Medulla oblongata (tissue), 1 donor: ENCODE data around the gene INSYN2A.

Experiments
- DNase-seq: peaks from one replicate; pipeline ENCODE4 v3.0.0-alpha.2; 2015; ENCODE audit errors: extremely low spot score

The INSYN2A gene, protein sequence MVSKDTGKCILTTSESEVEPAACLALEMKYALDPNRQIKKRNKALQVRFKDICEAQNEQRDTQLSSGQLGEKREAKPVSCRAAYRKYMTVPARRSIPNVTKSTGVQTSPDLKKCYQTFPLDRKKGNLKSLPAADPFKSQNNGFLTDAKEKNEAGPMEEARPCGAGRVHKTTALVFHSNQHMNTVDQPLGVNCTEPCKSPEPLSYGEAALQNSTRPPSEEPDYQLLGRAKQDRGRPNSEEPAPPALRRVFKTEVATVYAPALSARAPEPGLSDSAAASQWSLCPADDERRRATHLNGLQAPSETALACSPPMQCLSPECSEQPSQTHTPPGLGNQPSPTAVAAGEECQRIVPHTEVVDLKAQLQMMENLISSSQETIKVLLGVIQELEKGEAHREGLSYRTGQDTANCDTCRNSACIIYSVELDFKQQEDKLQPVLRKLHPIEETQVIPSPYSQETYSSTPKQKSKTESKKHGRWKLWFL

DNA sequence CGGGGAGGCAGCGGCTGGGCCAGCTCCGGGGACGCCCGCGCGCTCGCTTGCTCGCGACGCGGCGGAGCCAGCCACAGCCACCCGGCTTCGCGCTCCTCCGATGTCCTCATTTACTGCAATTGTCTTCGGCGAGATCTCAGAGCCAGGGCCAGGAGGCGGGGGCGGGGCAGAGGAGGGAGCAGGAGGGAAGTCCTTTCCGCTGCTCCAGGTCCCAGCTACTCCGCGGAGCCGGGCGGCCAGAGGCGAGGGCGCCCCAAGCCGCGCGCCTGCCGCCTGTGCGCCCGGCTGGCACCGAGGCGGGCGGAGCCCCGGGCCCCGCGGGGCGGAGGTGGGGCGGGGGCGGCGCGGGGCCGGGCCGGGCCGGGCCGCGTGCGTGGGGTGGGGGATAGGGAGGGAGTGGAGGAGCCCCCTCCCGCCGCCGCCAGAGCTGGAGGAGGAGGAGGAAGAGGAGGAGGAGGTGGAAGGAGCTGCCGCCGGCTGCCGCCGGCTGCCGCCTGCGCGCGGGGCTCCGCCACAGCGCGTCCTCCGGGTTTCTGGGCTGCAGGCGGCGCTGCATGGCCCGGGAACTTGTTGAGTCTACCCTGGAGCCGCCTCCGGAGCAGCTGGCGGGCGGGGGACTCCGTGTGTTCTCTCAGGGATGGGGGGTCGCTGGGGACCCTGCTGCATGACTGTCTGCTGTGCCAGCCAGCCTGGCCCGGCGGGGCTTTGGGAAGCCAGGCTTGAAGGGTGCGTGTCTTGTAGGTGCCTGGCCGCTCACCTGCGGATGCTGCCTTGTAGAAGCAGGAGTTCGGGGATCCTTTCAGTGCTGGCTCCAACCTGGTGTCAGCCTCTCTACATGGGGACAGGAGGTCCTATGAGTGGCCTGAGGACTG, at the start of gene INSYN2A:
Gene INSYN2A, minus strand, starts transcription at position 310 of the 872 bp plus-strand sequence. CDS start 20,196 bp downstream, outside the sequence.
- DNase-seq = peak; percentile 27

DNA sequence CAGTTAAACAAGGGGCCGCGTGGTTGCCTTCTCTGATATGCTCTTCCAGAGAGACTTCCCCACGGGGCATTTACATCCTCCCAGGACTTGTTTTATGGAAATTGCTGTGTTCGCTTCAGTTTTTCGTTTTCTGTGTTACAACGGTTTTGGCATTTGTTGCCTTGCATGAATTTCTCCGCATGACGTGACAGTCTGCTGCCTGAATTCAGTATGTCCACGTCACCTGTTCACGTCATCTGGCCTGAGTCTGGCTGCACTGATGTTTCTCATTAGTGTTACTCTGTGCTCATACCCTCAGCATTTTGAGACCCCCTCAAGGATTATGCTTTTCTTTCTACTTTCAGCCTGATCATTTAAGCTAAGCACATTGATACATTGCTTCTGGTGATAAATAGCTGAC, 49.1 kb upstream of the INSYN2A start:
- no peak for DNase-seq

GRCh38 chr10:127243490-127244272, 47.3 kb upstream of the INSYN2A start:
- peak; percentile 48 for DNase-seq

DNA sequence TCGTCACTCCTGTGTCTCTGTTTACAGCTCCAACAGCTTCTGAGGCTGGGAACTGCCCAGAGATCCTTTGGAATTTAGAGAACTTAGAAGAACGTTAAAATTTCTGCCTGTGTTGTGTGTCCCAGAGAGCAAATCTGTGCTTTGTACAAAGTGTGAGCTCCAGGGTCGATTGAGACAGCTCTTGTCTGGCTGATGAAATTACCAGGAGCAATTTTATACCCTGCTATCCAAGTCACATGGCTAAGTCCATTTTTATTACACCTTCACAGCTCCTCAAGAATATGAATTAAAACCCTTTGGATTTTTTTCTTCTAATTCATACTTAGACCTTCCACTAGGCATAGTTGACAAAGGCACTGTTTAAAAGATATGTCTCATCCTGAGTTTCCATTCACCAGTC, 46.5 kb upstream of the INSYN2A start:
- DNase-seq = no peak

DNA sequence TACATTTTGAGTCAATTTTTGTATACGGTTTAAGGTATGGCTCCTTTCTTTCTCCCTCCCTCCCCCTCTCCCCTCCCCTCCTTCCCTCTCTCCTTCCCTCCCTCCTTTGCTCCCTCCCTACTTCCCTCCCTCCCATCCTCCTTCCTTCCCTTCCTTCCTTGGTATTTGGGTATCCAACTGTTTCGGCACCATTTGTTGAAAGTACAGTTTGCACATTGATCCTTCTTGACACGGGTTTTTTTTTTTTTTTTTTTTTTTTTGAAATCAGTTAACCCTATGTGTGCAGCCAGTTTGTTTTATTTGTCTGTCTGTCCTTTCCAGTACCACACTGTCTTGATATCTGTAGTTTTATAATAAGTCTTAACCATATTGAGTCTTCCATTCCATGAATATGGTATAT, 39.9 kb upstream of the INSYN2A start:
- DNase-seq = no peak

DNA sequence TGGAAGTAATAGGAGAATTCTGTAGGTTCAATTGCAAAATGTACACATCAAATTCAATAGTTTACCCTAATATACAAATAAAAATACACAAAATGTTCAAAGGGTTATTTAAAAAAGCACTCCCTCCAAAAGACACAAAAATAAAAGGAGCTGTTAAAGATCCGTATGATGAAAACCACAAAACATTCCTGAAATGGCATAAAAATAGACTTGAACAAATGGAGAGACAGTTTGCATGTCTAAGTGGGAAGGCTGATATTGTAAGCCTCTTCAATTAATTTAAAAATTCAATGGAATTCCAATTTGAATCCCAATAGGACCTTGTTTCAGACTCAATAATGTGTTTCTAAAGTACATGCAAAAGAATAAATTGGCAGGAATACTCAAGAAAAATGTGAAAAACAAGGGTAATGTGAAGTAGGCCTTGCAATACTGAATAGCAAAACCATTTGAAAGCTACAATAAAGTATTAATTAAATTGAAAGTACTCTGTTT, 38.0 kb upstream of the INSYN2A start:
- DNase-seq = no peak

- peak; percentile 13 for DNase-seq
These were observed 31.9 kb upstream of the INSYN2A start for GRCh38 chr10:127228195-127228787.

DNA sequence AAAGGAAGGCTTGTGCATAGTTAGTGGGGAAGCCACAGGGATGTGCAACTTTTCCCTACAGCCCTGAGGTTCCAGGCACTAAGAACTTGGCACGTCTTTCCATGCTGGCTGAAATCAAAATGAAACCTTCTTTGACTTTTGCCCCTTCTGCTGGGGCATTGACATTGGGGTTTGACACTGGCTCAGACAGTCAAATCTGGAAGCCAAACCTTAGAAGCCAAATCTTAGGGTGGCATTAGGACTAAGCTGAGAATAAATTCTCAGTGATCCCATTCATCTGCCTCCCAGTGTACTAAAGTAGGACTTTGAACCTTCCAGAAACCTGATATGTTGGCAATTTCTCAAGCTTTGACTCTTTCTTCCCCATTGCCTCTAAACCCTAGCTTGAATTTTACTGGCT, 31.3 kb upstream of the INSYN2A start:
- no peak for DNase-seq

GRCh38 chr10:127227027-127227426, 30.6 kb upstream of the INSYN2A start:
- no peak for DNase-seq

GRCh38 chr10:127221281-127221680, 24.9 kb upstream of the INSYN2A start:
- no peak for DNase-seq

GRCh38 chr10:127218658-127219057, 22.3 kb upstream of the INSYN2A start:
- DNase-seq = no peak

DNA sequence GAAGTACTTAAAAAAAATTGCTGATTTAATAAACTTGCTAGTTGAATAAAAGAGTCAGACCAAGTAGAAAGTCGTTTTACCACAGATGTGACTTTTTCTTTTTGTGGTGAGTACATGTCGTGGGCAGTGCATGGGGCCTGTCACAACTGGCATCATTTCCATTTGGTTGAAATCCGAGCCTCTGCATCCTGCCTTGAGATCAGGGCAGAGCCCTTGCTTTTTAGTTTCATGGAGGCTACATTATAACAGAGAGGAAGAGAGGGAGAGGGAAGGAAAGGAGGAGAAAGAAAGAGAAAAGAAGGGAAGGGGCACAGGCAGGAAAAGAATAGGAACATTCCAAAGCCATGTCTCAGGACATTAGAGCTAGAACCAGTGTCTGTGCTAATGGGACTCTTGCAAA, 20.4 kb upstream of the INSYN2A start:
- no peak for DNase-seq

DNA sequence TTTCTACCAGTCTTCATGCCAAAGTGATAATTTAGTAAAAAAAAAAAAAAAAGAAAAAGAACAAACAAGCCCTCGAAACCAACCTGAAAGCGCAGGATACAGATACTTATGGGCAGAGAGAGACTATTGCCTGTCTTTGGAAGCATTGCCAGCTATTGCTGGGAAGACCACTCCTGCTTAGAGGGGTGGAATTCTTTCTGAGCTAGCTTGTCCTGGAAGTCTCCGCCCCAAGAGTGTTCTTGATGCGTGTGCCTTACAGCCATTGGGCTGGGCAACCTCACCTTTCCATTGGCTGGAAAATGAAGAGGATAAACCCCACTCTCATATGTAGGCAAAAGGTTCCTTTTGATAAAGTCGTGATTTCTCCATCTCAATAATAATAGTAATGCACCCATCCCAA, 19.9 kb upstream of the INSYN2A start:
- no peak for DNase-seq

- DNase-seq = no peak
These were observed 19.5 kb upstream of the INSYN2A start for GRCh38 chr10:127215866-127216265.

GRCh38 chr10:127210936-127211466, 14.6 kb upstream of the INSYN2A start:
- DNase-seq = peak; percentile 19

GRCh38 chr10:127207081-127207480, 10.7 kb upstream of the INSYN2A start:
- no peak for DNase-seq

DNA sequence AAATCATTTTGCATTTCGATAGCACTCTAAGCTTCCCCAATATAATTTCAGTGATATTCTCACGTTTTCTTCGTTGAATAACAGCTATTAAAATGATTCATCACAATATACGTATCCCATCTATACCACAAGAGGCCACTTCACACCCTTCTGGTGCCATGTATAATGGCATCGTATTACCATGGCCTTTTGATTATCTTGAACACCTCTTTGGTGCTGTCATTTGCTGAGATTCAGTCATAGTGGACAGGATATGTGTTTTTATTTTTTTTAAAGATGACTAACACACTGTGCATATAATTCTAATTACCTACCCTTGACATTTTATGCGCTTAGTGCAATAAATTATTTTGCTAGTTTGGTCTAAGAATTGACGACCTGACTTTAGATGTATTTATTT, 6.7 kb upstream of the INSYN2A start:
- DNase-seq = no peak

DNA sequence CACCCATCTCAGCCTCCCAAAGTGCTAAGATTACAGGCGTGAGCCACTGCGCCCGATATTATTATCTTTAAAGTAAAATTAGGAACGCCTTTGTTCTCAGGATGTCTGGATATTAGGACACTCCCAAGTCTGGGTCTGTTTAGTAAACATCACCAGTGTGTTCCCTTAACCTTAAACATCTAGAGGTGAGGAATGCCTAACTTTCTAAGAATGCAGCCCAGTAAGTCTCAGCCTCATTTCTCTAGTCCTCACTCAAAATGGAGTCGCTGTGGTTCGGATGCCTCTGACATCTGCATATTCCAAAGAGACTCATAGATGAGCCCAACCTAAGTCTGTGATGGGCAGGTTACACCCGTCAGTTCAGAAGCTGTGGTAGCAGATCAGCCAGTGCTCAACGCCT, 4.3 kb upstream of the INSYN2A start:
- no peak for DNase-seq

- DNase-seq = no peak
These were observed 2.3 kb upstream of the INSYN2A start for GRCh38 chr10:127198721-127199120.

DNA sequence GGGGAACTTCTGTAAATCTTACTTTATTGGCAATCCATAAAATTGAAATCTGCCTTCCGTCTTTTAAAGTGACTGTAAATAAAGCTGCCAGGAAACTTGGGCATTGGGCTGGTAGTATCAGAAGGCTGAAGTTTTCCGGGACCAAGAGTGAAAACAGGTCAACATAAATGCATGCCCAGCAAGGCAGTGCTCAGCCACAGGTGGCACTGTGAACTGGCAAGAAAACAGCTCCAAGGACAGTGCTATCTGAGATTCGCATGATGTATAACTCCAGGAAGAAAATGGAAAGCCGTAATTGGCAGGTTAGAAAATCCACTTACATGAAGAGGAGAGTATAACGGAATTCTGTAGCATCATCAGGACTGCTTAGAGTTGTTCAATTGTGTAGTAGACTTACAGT, 1.9 kb upstream of the INSYN2A start:
- no peak for DNase-seq

DNA sequence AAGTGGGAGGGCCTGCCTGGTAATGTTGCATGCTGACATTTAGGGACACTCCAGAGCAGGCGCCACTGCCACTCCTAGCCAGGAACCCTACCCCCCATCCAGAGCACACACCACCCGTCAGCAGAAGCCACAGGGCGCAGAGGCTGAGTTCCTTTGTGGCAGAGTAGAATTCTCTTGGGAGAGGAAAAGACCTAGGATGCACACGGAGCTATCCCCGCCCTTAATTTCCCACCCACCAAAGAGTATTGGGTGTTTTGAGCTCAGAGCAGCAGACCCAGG, 702 bp upstream of the INSYN2A start:
- DNase-seq = no peak
